Measurements from ENCODE around the gene ASB3.

- no peak for TF ChIP-seq CTCF (IDR thresholded peaks at IDR 0.05)
- TF ChIP-seq POLR2A (IDR thresholded peaks at IDR 0.05), result no peak
Measured at GRCh38 chr2:53641290-53641689, 145.5 kb downstream of the ASB3 start.

All from thyroid gland (tissue), 4 donors.